22Rv1 (cell line): ENCODE results near the gene RASAL1.
"Not testable (repeated sequence)": the region's sequence is repeated elsewhere in the genome, so short reads cannot be mapped to it uniquely, and the experiment has no call there.

ENCODE experiments used
- CTCF ChIP-seq: fragments of 450-650 bp; IDR thresholded peaks from 2 replicates; pipeline ENCODE4 v1.5.1; 2017; ENCODE audit warnings: mild to moderate bottlenecking
- ZFX ChIP-seq: fragments of 450-650 bp; IDR thresholded peaks from 2 replicates; pipeline ENCODE4 v1.6.1; 2017; ENCODE audit warnings: antibody characterized with exemption, borderline replicate concordance

- TF ChIP-seq CTCF, ZFX: not testable (repeated sequence)
Observed at GRCh38 chr12:113141716-113142115, 6.2 kb upstream of the RASAL1 start.
